Regular cardiac myocyte (primary cell): Measurements from ENCODE around the gene SALL4. TPM values are rescaled to one million over a fixed set of nuclear protein-coding genes. Genes with fewer than 3 reads are reported as not detected.

Experiments used
- total RNA-seq: library from RNA; depleted of rRNA; stranded (reverse); fragments of >200 nt; gene quantifications from 2 replicates; pipeline ENCODE4 v1.2.3, GENCODE V29; 2014

The SALL4 gene
- under 0.01 and 0.28 TPM in 2 replicates for total RNA-seq

GRCh38 chr20:51802170-51802751 is at the start of gene SALL4:
Gene SALL4 (minus strand): TSS chr20:51802521. CDS start chr20:51802408, 113 bp downstream.

GRCh38 chr20:51767867-51768758 is 34.2 kb downstream of the SALL4 start, which contains the start of gene ATP9A:
Gene ATP9A (minus strand): TSS chr20:51768390. CDS start chr20:51768369, 21 bp downstream.

Other genes with a start within 250 kb of the SALL4 start
- gene ATP9A, start 34.1 kb downstream of the SALL4 start, total RNA-seq: 23.2 and 40.3 TPM in 2 replicates